Subcutaneous adipose tissue (tissue), 4 donors: ENCODE measurements around the gene ACTRT2. TPM values are rescaled to one million over a fixed set of nuclear protein-coding genes. Genes with fewer than 3 reads are reported as not detected.

ENCODE experiments used
- CTCF ChIP-seq: fragments of 450-650 bp; IDR thresholded peaks from one replicate; pipeline ENCODE4 v1.5.1; 2016; ENCODE audit warnings: low read depth, mild to moderate bottlenecking, control low read depth, antibody characterized with exemption, moderate library complexity
- total RNA-seq, 4 donors: library from RNA; depleted of rRNA; stranded (reverse); fragments of >200 nt; gene quantifications; one replicate each; pipeline ENCODE4 v1.1.0, GENCODE V29; 2016

Gene ACTRT2
- total RNA-seq, 4 donors from 2014 or later, result not detected

- no peak for TF ChIP-seq CTCF
These were observed 8.6 kb upstream of the ACTRT2 start for GRCh38 chr1:3012456-3013291.

GRCh38 chr1:3013371-3014049, 7.8 kb upstream of the ACTRT2 start:
- no peak for TF ChIP-seq CTCF

- no peak for TF ChIP-seq CTCF
These were observed 7.2 kb upstream of the ACTRT2 start for GRCh38 chr1:3014050-3014440.

DNA sequence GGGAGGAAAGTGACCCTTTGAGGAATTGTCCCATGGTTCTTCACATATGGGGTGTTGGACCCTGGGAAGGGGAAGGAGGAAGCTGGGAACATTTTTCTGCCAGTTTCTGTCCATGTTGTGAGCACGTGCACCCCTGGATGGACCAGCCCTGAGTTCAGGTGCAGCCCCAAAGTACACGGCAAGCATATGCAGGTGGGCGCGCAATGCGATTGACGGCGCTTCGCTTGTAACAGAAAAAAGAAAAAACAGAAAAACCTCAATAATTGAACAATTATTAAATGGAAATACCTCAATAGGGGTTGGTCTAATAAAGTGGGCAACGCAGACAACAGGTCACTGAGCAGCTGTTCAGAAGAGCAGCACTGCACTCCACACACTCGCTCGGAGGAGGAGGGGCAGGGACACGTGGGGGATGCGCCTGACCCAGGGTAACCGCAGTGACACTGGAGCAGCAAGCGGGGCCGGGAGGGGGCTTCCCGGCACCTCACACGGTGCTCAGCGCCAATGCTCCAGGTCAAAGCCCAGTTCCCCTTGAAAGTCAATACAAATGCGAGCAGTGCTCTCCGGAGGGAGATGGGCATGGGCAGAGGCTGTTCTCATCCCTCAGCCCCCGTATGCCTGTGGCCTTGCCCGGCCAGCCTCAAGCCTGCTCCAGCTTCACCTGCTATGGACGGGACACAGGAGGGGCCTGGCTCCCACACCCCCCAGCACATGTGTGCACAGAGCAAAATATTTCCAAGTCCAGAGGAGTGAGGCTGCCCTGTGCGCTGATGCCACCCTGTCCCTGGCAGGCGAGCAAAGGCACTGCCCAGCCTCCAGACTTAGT, 6.6 kb upstream of the ACTRT2 start:
- no peak for TF ChIP-seq CTCF

GRCh38 chr1:3015269-3015635, 6.0 kb upstream of the ACTRT2 start:
- no peak for TF ChIP-seq CTCF

- TF ChIP-seq CTCF, result no peak
These were observed 5.5 kb upstream of the ACTRT2 start for GRCh38 chr1:3015744-3016143.
